Superior temporal gyrus (tissue), 1 donor: ENCODE results near the gene GABRR2.
A peak's percentile ranks its signal among the peaks of the same experiment; 100 is the strongest.
"Not testable (repeated sequence)": the region's sequence is repeated elsewhere in the genome, so short reads cannot be mapped to it uniquely, and the experiment has no call there.

Experiments used
- DNase-seq: peaks from one replicate; pipeline ENCODE4 v3.0.0-alpha.2; 2016; ENCODE audit errors: extremely low spot score

Gene GABRR2

GRCh38 chr6:89258912-89259311, 56.2 kb downstream of the GABRR2 start:
- no peak for DNase-seq

DNA sequence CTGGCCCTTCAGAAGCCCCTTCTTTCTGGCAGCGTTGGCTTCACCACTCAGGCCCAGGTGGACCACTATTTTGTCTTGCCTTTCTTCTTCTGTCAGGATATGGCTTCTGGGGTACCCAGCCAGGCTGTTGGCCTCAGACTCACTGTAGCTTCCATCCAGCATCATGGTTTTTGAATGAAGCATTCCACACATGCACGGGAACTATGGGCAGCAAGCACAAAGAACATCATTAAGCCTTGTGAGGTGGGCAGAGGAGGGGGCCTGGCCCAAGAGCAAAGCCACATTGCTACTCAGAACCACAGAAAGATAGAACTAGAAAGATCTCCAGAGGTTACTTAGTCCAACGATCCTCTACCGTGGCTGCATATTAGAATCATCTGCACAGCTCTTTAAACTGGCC, 57.3 kb downstream of the GABRR2 start:
- DNase-seq = no peak

GRCh38 chr6:89257346-89257745, 57.8 kb downstream of the GABRR2 start:
- DNase-seq = no peak

DNA sequence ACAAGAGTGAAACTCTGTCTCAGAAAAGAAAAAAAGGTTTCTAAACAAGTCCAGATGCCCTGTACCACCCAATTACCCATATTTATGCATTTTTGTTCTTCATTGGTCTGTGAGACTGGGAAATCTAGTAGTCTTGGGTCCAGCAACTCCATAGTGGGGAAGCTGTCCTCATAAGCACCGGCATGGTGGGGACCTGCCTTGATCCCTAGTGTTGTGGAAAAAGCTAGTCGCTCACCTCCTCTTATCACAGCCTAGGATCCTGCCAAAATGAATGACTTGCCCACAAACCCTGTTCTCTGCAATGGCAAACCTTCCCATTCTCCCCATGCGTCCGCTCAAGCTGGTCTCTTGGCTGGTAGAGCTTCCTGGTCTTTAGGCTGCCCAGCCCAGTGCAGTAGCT, 59.7 kb downstream of the GABRR2 start:
- DNase-seq = no peak

GRCh38 chr6:89254569-89254968, 60.5 kb downstream of the GABRR2 start:
- no peak for DNase-seq

- no peak for DNase-seq
These were observed 62.2 kb downstream of the GABRR2 start for GRCh38 chr6:89252907-89253306.

DNA sequence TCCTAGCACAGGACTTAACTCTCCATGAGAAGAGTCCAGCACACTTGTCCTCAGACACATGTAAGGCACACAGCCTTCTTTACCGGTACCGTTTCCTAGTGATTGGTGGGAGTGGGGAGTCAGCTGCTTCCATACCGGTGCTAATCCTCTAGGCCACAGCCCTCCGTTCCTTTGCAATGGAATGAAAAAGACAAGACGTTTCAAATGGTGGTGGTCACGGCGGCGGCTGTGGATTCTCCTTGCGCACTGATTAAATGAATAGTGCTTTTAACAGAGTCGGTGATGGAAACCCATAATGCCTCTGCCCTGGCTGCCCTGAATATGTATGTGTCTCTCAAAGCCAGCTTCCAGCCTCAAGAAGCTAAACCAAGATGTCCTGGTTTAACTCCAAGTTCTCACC, 63.1 kb downstream of the GABRR2 start:
- DNase-seq = no peak

DNA sequence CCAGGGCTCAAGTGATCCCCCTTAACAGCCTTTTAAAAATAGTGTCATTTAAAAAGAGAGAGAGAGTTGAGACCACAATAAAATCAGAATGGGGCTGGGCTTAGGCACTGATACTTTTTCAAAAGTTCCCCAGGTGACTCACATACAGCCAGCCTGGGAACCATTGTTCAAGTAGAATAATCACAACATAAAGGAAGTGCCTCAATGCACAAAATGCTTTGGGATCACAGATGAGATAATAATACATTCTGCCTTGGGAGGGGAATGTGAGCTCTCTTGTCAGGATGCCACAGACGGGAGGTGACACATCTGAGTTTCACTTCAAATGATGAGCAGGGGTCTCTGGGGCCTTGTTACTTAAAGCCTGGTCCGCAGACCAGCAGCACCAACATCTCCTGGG, 63.9 kb downstream of the GABRR2 start:
- DNase-seq = no peak

GRCh38 chr6:89250239-89250638, 64.9 kb downstream of the GABRR2 start:
- DNase-seq = no peak

GRCh38 chr6:89244241-89244985, 70.7 kb downstream of the GABRR2 start:
- DNase-seq = no peak

- no peak for DNase-seq
These were observed 71.8 kb downstream of the GABRR2 start for GRCh38 chr6:89243331-89243629.

DNA sequence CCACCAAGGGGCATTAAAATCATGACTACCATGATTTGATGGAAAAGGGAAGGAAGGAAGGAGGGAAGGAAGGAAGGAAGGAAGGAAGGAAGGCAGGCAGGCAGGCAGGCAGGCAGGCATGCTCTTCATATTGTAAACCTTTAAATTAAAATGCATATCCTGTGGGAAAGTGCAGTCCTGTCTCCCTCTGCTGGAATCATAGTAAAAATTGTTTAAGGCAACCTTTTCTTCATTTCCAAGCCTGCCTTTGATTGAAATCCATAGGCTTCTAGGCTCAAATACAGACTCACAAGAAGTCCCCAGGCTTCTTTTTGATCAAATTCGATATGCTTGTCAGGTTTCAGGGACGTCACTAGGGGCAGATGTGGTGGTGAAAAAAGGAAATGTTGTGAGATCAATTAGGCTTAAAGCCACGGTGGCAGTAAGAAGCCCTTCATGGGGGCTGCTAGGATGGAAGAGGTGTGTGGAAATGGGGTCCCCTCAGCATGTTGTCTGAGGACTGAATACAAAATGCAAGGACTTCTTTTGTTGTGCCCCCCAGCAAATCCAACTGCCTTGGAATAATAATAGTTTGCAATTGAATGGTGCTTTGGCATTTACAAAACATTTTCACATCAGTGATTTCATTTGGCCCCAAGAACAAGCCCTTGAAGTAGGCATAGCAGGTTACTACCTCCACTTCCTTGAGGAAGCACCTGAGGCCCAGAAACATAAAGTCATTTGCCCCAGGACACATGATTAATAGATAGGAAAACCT, 72.3 kb downstream of the GABRR2 start:
- peak; percentile 61 for DNase-seq

GRCh38 chr6:89239338-89239737, 75.8 kb downstream of the GABRR2 start:
- DNase-seq = no peak

DNA sequence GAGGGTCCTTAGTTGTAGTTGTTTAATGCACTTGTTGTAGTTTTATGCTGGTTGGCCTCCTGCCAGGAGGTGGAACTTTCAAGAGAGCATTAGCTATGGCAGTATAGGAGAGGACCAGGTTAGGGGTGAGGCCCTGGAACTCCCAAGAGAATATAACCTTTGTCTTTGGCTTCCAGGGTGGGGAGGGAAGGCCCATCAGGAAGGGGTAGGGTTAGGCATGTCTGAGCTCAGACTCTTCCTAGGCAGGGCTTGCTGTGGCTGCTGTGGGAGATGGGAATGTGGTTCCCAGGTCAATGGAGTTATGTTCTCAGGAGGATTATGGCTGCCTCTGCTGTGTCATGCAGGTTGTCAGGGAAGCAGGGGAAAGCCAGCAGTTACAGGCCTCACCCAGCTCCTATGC, 77.9 kb downstream of the GABRR2 start:
- no peak for DNase-seq

GRCh38 chr6:89233605-89234004, 81.5 kb downstream of the GABRR2 start:
- DNase-seq = not testable (repeated sequence)

DNA sequence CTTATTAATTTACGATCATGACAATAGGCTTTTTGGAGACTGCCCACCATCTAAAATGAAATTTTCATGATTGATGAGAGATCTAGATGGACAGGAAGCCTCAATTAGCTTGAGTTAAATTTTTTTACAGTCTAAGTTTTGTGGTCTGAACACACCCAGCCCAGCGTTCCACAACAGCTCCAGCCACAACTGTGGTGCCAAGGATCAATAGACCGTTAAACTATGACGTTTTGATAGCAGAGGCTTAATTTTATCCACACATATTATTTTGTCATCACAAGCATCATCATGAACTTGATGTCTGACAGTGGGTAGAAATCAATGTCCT, 92.4 kb downstream of the GABRR2 start:
- DNase-seq = no peak

GRCh38 chr6:89221971-89222711, 93.0 kb downstream of the GABRR2 start:
- no peak for DNase-seq

DNA sequence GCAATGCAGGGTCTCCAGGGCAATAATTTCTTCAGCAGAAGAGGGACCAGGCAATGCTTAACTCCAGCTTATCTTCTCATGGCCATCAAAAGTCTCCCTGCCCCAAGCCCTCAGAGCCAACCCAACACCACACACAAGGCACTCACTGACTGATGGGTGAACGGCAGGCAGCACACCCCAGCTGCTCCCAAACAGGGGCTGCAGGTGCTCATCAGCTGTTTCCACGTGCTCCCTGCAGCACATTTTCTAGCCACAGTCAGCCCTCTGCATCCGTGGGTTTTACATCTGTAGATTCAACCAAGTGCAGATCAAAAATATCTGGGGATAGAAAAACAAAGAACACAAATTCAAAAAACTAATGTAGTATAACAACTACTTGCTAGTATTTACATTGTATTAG, 94.0 kb downstream of the GABRR2 start:
- DNase-seq = no peak

DNA sequence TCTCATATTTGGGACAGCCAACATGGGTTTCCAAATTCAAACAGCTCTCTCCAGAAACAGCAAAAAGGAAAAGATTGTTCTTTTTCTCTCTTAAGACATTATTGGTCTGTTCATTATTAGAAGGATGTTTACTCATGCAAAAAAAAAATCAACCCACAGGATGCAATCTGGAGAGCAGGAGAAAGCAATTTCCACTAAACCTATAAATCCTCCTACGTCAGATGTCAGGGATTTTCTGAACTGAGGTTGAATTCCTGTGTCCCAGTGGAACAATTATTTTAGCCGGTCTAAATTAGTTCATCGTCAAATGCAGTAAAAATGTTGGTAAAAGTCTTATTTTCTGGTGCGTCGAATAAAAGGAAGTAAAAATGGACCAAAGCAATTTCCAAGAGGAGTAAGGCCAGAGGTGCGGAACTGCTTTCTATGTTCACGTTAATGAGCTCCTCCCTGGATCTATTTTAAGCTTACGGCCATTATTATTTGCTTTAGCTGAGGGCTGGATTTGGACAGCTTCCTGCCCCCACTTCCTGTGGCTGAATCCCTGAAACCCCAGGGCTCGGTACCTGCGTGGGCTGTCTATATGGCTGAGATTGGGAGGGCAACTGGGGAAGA, 97.7 kb downstream of the GABRR2 start, which contains the start of gene GABRR1:
Gene GABRR1, minus strand, starts transcription at position 60 of the 612 bp plus-strand sequence. Its CDS starts 36 bp downstream, at position 24.
- no peak for DNase-seq

GRCh38 chr6:89216411-89216810, 98.7 kb downstream of the GABRR2 start:
- DNase-seq = no peak

DNA sequence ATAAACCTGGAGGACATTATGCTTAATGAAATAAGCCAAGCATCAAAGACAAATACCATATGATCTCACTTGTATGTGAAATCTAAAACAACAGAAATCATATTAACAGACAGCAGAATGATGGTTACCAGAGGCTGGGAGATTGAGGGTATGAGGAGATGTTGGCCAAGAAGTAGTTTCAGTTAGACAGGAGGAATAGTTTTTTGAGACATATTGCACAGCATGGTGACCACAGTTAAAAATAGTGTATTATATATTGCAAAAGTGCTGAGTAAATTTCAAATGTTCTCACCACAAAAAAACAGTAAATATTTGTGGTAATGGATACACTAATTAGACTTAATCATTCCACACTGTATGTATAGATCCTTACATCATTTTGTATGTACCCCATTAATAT, 99.7 kb downstream of the GABRR2 start:
- DNase-seq = no peak

- DNase-seq = no peak
These were observed 100.9 kb downstream of the GABRR2 start for GRCh38 chr6:89214197-89214596.
